Keratinocyte (primary cell): ENCODE measurements around the gene EGFLAM.

Experiments
- EZH2 ChIP-seq: IDR thresholded peaks from one replicate; pipeline ENCODE4 v1.6.1; 2012; ENCODE audit warnings: inconsistent platforms, mild to moderate bottlenecking, low read length, moderate library complexity
- TF ChIP-seq, protein P1 (sequence below), 3 experiments: IDR thresholded peaks in 1 of 3; conservative IDR thresholded peaks in 1 of 3; optimal IDR thresholded peaks in 1 of 3; 2 replicates in 2 of 3; 3 replicates in 1 of 3; pipeline versions ENCODE3 to v1.5.1; 2011; ENCODE audit warnings: low read length in 3 of 3, mild to moderate bottlenecking in 3 of 3, moderate library complexity in 2 of 3, control low read depth in 1 of 3, inconsistent platforms in 1 of 3; ENCODE audit not compliant: insufficient read depth in 2 of 3; ENCODE audit errors: extremely low read depth in 1 of 3

DNA sequence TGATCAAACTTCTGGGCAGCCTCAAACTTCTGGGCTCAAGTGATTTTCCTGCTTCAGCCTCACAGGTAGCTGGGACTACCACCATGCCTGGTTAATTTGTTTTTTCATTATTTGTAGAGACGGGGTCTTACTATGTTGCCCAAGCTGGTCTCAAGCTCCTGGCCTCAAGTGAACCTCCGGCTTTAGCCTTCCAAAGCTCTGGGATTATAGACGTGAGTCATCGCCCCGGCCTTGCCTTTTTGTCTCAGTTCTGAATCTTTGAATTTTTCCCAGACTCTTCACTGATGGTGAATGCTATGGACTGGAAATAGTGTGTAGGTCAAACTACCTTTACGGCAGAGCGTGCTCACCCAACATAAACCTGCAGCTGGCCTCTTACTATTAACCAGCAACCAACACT is 32.3 kb upstream of the EGFLAM start:
- TF ChIP-seq, protein P1, sequence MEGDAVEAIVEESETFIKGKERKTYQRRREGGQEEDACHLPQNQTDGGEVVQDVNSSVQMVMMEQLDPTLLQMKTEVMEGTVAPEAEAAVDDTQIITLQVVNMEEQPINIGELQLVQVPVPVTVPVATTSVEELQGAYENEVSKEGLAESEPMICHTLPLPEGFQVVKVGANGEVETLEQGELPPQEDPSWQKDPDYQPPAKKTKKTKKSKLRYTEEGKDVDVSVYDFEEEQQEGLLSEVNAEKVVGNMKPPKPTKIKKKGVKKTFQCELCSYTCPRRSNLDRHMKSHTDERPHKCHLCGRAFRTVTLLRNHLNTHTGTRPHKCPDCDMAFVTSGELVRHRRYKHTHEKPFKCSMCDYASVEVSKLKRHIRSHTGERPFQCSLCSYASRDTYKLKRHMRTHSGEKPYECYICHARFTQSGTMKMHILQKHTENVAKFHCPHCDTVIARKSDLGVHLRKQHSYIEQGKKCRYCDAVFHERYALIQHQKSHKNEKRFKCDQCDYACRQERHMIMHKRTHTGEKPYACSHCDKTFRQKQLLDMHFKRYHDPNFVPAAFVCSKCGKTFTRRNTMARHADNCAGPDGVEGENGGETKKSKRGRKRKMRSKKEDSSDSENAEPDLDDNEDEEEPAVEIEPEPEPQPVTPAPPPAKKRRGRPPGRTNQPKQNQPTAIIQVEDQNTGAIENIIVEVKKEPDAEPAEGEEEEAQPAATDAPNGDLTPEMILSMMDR (optimal IDR thresholded peaks at IDR 0.05 in 1 of 3, IDR thresholded peaks at IDR 0.05 in 1 of 3, conservative IDR thresholded peaks at IDR 0.05 in 1 of 3; ENCODE audit: extremely low read depth in 1 of 3, insufficient read depth in 2 of 3, low read length in 3 of 3) = no peak
- TF ChIP-seq EZH2 = no peak
